Measurements from ENCODE around the gene ATG7. TPM values are rescaled to one million over a fixed set of nuclear protein-coding genes. Genes with fewer than 3 reads are reported as not detected.

The ATG7 gene
- total and polyA plus RNA-seq, 2 donors from 2014 or later = 15.3 to 54.9 TPM

DNA sequence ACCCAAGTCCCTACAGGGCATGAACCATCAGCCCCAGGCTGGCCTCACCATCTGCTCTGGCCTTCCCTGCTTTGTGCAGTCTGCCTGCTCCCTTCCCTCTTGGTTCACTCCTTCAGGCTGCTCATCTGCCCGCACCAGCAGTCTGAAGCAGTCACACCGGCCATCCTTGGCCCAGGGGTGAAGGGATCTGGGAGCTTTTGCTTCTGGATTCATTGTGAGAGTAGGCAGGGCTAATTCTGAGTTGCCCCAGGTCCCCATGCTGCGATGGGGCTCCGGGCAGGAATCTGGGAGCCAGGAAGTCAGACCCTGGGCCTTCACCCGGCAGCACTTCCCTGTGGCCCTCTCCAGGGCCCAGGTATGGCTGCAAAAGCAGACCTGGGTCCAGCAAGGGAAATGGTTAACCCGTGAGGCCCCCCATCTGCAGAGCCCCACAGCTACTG lies 271.8 kb downstream of the ATG7 start:
- no peaks in the 10 kb centered on the region for H3K36me3 ChIP-seq (ENCODE audit: control insufficient read depth in 2 of 3, insufficient read depth in 3 of 3, low read length in 3 of 3)
- no peak overlapping the region for H3K9ac ChIP-seq (ENCODE audit: low read length in 3 of 3)
- H3K4me1 ChIP-seq (ENCODE audit: control insufficient read depth in 2 of 3, insufficient read depth in 2 of 3, low read depth in 1 of 3, low read length in 3 of 3) = peaks cover 0 to 3% (median 0%) of the 10 kb centered on the region in 3 donors
- H3K27me3 ChIP-seq (ENCODE audit: control insufficient read depth, insufficient read depth, low read length) = no peaks in the 10 kb centered on the region
- FAIRE-seq (no peak), DNase-seq (no peak)
- TF ChIP-seq, protein P1, sequence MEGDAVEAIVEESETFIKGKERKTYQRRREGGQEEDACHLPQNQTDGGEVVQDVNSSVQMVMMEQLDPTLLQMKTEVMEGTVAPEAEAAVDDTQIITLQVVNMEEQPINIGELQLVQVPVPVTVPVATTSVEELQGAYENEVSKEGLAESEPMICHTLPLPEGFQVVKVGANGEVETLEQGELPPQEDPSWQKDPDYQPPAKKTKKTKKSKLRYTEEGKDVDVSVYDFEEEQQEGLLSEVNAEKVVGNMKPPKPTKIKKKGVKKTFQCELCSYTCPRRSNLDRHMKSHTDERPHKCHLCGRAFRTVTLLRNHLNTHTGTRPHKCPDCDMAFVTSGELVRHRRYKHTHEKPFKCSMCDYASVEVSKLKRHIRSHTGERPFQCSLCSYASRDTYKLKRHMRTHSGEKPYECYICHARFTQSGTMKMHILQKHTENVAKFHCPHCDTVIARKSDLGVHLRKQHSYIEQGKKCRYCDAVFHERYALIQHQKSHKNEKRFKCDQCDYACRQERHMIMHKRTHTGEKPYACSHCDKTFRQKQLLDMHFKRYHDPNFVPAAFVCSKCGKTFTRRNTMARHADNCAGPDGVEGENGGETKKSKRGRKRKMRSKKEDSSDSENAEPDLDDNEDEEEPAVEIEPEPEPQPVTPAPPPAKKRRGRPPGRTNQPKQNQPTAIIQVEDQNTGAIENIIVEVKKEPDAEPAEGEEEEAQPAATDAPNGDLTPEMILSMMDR (IDR thresholded peaks at IDR 0.05; ENCODE audit: borderline replicate concordance, extremely low read depth, insufficient read depth) = no peak
- H3K27ac ChIP-seq (ENCODE audit: low read depth in 2 of 2, low read length in 2 of 2) = no peak overlapping the region
- no peaks in the 10 kb centered on the region for H3K9me3 ChIP-seq (ENCODE audit: control insufficient read depth in 2 of 3, insufficient read depth in 1 of 3, low read length in 3 of 3)
- intact Hi-C loops (cut with DNase I) = no loop called here
- no peak overlapping the region for H3K4me3 ChIP-seq (ENCODE audit: low read length in 3 of 3)

DNA sequence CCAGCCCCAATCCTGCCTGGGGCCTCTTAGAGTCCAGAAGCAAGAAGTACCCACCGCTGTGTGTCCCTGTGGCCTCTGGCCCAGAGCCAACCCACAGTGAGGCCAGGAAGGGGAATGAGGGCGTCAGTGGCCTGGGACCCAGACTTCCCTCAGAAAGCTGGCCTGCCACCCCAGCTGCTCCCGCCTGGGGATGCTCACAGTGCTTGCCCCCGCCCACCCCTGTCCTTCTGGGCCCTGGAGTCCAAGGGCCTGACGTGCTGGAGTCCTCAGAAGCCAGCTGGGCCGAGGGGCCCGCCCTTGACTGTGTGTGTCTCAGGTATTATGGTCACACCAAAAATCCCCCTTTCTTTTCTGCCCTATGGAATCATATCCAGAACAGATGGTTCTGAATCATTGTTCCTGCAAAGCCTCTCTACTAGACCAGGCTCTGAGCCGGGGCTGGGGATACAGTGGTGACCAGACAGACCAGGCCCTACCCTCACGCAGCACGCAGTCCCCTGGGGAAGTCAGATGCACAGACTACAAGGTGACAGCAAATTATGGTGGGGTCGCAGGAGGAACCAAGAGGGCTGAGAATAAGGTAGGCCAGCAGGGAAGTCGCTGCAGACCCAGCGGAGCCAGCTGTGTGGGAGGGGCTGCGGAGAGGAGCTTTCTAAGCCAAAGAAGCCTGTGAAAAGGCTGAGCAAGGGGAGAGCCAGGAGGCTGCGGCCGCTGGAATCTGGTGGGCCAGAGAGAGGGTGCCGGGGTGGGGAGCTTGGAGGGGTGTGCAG lies 272.4 kb downstream of the ATG7 start:
- Histone ChIP-seq H3K27me3 (ENCODE audit: control insufficient read depth, insufficient read depth, low read length) (no peaks in the 10 kb centered on the region), H3K9ac (ENCODE audit: low read length in 3 of 3) (no peak overlapping the region), H3K4me3 (ENCODE audit: low read length in 3 of 3) (no peak overlapping the region), H3K27ac (ENCODE audit: low read depth in 2 of 2, low read length in 2 of 2) (no peak overlapping the region), H3K4me1 (ENCODE audit: control insufficient read depth in 2 of 3, insufficient read depth in 2 of 3, low read depth in 1 of 3, low read length in 3 of 3) (peaks cover 0 to 3% (median 0%) of the 10 kb centered on the region in 3 donors), H3K9me3 (ENCODE audit: control insufficient read depth in 2 of 3, insufficient read depth in 1 of 3, low read length in 3 of 3) (no peaks in the 10 kb centered on the region), H3K36me3 (ENCODE audit: control insufficient read depth in 2 of 3, insufficient read depth in 3 of 3, low read length in 3 of 3) (no peaks in the 10 kb centered on the region)
- no peak for DNase-seq
- intact Hi-C loops (cut with DNase I) = no loop called here
- FAIRE-seq = no peak
- TF ChIP-seq, protein P1 (IDR thresholded peaks at IDR 0.05; ENCODE audit: borderline replicate concordance, extremely low read depth, insufficient read depth) = no peak

DNA sequence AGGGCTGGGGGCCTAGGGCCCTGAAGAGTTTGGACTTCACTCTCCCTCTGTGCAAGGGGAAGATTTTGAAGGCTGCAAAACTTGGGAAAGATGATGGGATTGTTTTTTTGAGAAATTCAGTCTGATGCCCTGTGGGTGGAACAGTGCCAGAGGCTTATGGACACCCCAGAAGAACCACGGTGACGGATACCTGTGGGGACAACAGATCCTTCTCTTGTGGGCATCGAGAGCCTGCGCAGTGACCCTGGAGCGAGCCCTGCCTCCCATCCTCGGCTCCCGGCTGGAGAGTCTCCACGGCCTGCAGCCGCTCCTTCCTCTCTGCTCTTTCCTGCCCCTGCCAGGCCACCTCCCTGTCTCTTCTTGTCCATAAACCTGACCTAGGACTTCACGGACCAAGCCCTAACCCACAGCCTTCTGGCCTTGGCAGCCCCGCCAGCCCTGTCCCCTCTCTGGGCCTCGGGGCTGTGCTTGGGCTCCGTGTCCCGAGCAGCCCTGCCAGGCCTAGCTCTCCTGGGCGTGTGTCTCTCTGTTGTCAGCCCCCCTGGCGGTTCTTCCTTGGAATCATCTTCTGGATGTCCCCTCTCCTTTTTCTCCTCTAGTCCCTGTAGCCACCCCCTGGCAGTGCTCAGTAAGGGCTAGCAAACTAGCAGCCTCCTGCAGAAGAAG lies 273.1 kb downstream of the ATG7 start:
- intact Hi-C loops (cut with DNase I) = no loop called here
- Histone ChIP-seq H3K9me3 (ENCODE audit: control insufficient read depth in 2 of 3, insufficient read depth in 1 of 3, low read length in 3 of 3) (no peaks in the 10 kb centered on the region), H3K4me1 (ENCODE audit: control insufficient read depth in 2 of 3, insufficient read depth in 2 of 3, low read depth in 1 of 3, low read length in 3 of 3) (peaks cover 0 to 3% (median 0%) of the 10 kb centered on the region in 3 donors), H3K4me3 (ENCODE audit: low read length in 3 of 3) (no peak overlapping the region), H3K9ac (ENCODE audit: low read length in 3 of 3) (no peak overlapping the region), H3K36me3 (ENCODE audit: control insufficient read depth in 2 of 3, insufficient read depth in 3 of 3, low read length in 3 of 3) (no peaks in the 10 kb centered on the region), H3K27ac (ENCODE audit: low read depth in 2 of 2, low read length in 2 of 2) (no peak overlapping the region), H3K27me3 (ENCODE audit: control insufficient read depth, insufficient read depth, low read length) (no peaks in the 10 kb centered on the region)
- TF ChIP-seq, protein P1 (IDR thresholded peaks at IDR 0.05; ENCODE audit: borderline replicate concordance, extremely low read depth, insufficient read depth) = no peak
- FAIRE-seq = no peak
- no peak for DNase-seq

Measured in kidney (tissue), 14 donors.